ENCODE results near the gene CSF1. TPM values are rescaled to one million over a fixed set of nuclear protein-coding genes. Genes with fewer than 3 reads are reported as not detected.

CSF1 gene
- total RNA-seq, 1 experiment from 2014 or later, result 3.0 TPM

GRCh38 chr1:109910963-109911798, 532 bp downstream of the CSF1 start:
- no peaks in the 10 kb centered on the region for H3K36me3 ChIP-seq (ENCODE audit: control insufficient read depth in 1 of 2, insufficient read depth in 2 of 2, low read length in 2 of 2)
- peak overlapping the region; percentile 55; the same call in 1 of the 2 replicates for H3K27ac ChIP-seq (ENCODE audit: low read depth, low read length)
- TF ChIP-seq SIN3A (IDR thresholded peaks at IDR 0.05; ENCODE audit: low read depth) (no peak), POLR2AphosphoS5 (IDR thresholded peaks at IDR 0.05; ENCODE audit: low read depth, low read length) (no peak), ZFX (IDR thresholded peaks at IDR 0.05) (peak; percentile 83), TCF7L2 (IDR thresholded peaks at IDR 0.05; ENCODE audit: borderline replicate concordance, extremely low read depth, insufficient read depth, insufficient read length) (peak; percentile 2)
- peak overlapping the region; percentile 67 for H3K9ac ChIP-seq (ENCODE audit: low read length)
- peak overlapping the region; percentile 98 for H3K4me2 ChIP-seq (ENCODE audit: low read length)
- peak overlapping the region; percentile 66 to 69 for H3K4me3 ChIP-seq (replicated peaks in 1 of 2; ENCODE audit: low read depth in 1 of 2, low read length in 2 of 2)
- intact Hi-C loops (cut with micrococcal nuclease), result no loop called here
- no peak overlapping the region for H2AFZ ChIP-seq (ENCODE audit: low read depth, low read length, poor library complexity, severe bottlenecking)
- no TSS peak for BruUV-seq (replicated peaks)
- no peaks in the 10 kb centered on the region for H4K20me1 ChIP-seq (ENCODE audit: insufficient read depth)
- no peak for DNase-seq (ENCODE audit: low read depth, low spot score)
- CTCF ChIA-PET, result interaction anchor here (1.0 kb wide), 1 partner anchor 12 kb away, joined by 3 read pairs; no protein-coding TSS in a partner anchor
- peaks cover 0 to 15% of the 10 kb centered on the region in 2 experiments; a peak in 2 of 4 replicates for H3K4me1 ChIP-seq (ENCODE audit: control insufficient read depth in 1 of 2, insufficient read depth in 2 of 2, low read length in 2 of 2)
- H3K9me3 ChIP-seq (ENCODE audit: control insufficient read depth in 1 of 2, insufficient read depth in 1 of 2, low read depth in 1 of 2, low read length in 2 of 2), result no peaks in the 10 kb centered on the region
- no peaks in the 10 kb centered on the region for H3K79me2 ChIP-seq (ENCODE audit: insufficient read depth, low read length)
- POLR2A ChIA-PET, result no interaction called here
- RAD21 ChIA-PET (ENCODE audit: low non-redundant PET in 1 of 2, low total read pairs in 2 of 2, uncharacterized antibody in 2 of 2, unreplicated experiment in 2 of 2), result no interaction called here
- H3K27me3 ChIP-seq (ENCODE audit: insufficient read depth, low read length), result no peaks in the 10 kb centered on the region
- H3K9me2 ChIP-seq (ENCODE audit: insufficient read depth), result no peaks in the 10 kb centered on the region
- ATAC-seq, result peak; percentile 64

GRCh38 chr1:109912214-109912861, 1.7 kb downstream of the CSF1 start:
- no peak overlapping the region for H3K9ac ChIP-seq (ENCODE audit: low read length)
- no peaks in the 10 kb centered on the region for H3K9me2 ChIP-seq (ENCODE audit: insufficient read depth)
- intact Hi-C loops (cut with micrococcal nuclease), result no loop called here
- CTCF ChIA-PET, result interaction anchor here (1.0 kb wide), 1 partner anchor 11 kb away, joined by 3 read pairs; no protein-coding TSS in a partner anchor
- POLR2A ChIA-PET, result no interaction called here
- ATAC-seq (no peak), DNase-seq (ENCODE audit: low read depth, low spot score) (no peak)
- H3K4me1 ChIP-seq (ENCODE audit: control insufficient read depth in 1 of 2, insufficient read depth in 2 of 2, low read length in 2 of 2), result peaks cover 0 to 15% of the 10 kb centered on the region in 2 experiments; a peak in 2 of 4 replicates
- no peaks in the 10 kb centered on the region for H3K79me2 ChIP-seq (ENCODE audit: insufficient read depth, low read length)
- H3K27me3 ChIP-seq (ENCODE audit: insufficient read depth, low read length), result no peaks in the 10 kb centered on the region
- H3K27ac ChIP-seq (ENCODE audit: low read depth, low read length), result no peak overlapping the region
- no peak overlapping the region for H3K4me2 ChIP-seq (ENCODE audit: low read length)
- H3K9me3 ChIP-seq (ENCODE audit: control insufficient read depth in 1 of 2, insufficient read depth in 1 of 2, low read depth in 1 of 2, low read length in 2 of 2), result no peaks in the 10 kb centered on the region
- RAD21 ChIA-PET (ENCODE audit: low non-redundant PET in 1 of 2, low total read pairs in 2 of 2, uncharacterized antibody in 2 of 2, unreplicated experiment in 2 of 2), result no interaction called here
- TF ChIP-seq EZH2phosphoT487 (IDR thresholded peaks at IDR 0.05; ENCODE audit: borderline replicate concordance), result no peak
- TF ChIP-seq FOSL1 (IDR thresholded peaks at IDR 0.05; ENCODE audit: low read depth), result no peak
- TF ChIP-seq, protein P1, sequence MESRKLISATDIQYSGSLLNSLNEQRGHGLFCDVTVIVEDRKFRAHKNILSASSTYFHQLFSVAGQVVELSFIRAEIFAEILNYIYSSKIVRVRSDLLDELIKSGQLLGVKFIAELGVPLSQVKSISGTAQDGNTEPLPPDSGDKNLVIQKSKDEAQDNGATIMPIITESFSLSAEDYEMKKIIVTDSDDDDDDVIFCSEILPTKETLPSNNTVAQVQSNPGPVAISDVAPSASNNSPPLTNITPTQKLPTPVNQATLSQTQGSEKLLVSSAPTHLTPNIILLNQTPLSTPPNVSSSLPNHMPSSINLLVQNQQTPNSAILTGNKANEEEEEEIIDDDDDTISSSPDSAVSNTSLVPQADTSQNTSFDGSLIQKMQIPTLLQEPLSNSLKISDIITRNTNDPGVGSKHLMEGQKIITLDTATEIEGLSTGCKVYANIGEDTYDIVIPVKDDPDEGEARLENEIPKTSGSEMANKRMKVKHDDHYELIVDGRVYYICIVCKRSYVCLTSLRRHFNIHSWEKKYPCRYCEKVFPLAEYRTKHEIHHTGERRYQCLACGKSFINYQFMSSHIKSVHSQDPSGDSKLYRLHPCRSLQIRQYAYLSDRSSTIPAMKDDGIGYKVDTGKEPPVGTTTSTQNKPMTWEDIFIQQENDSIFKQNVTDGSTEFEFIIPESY (IDR thresholded peaks at IDR 0.05; ENCODE audit: extremely low read depth, insufficient replicate concordance, low read length), result no peak
- TF ChIP-seq ZFX (IDR thresholded peaks at IDR 0.05), result no peak
- TF ChIP-seq CTCF (IDR thresholded peaks at IDR 0.05 in 2 of 3, conservative IDR thresholded peaks at IDR 0.05 in 1 of 3; ENCODE audit: borderline replicate concordance in 1 of 3, insufficient read depth in 1 of 3, low read depth in 2 of 3, low read length in 2 of 3), result no peak
- no peak for TF ChIP-seq TCF7L2 (IDR thresholded peaks at IDR 0.05; ENCODE audit: borderline replicate concordance, extremely low read depth, insufficient read depth, insufficient read length)
- TF ChIP-seq YY1 (IDR thresholded peaks at IDR 0.05; ENCODE audit: extremely low read depth, insufficient replicate concordance, low read depth, low read length), result no peak
- no peak for TF ChIP-seq POLR2A (IDR thresholded peaks at IDR 0.05; ENCODE audit: borderline replicate concordance, extremely low read depth, insufficient read depth, insufficient read length)
- TF ChIP-seq POLR2AphosphoS5 (IDR thresholded peaks at IDR 0.05; ENCODE audit: low read depth, low read length), result no peak
- no peak for TF ChIP-seq EZH2 (IDR thresholded peaks at IDR 0.05)
- TF ChIP-seq, protein P2, sequence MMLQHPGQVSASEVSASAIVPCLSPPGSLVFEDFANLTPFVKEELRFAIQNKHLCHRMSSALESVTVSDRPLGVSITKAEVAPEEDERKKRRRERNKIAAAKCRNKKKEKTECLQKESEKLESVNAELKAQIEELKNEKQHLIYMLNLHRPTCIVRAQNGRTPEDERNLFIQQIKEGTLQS (IDR thresholded peaks at IDR 0.05), result no peak
- no peak overlapping the region for H2AFZ ChIP-seq (ENCODE audit: low read depth, low read length, poor library complexity, severe bottlenecking)
- no TSS peak for BruUV-seq (replicated peaks)
- H4K20me1 ChIP-seq (ENCODE audit: insufficient read depth), result no peaks in the 10 kb centered on the region
- no peaks in the 10 kb centered on the region; a peak in 1 of 4 replicates for H3K36me3 ChIP-seq (ENCODE audit: control insufficient read depth in 1 of 2, insufficient read depth in 2 of 2, low read length in 2 of 2)
- H3K4me3 ChIP-seq (replicated peaks in 1 of 2; ENCODE audit: low read depth in 1 of 2, low read length in 2 of 2), result no peak overlapping the region
